Karpas-422 (cell line): ENCODE data around the gene PPP1R3F. TPM values are rescaled to one million over a fixed set of nuclear protein-coding genes. Genes with fewer than 3 reads are reported as not detected.
A peak's percentile ranks its signal among the peaks of the same experiment; 100 is the strongest.

Experiments
- DNase-seq: peaks from one replicate; pipeline ENCODE4 v3.0.0-alpha.2; 2015
- H2AFZ ChIP-seq: fragments of 200-600 bp; sonication (generic); 2 replicates; pipeline ENCODE4 v1.6.1; 2014; ENCODE audit warnings: antibody characterized with exemption, low read length, mixed read lengths
- H3K27ac ChIP-seq: fragments of 200-600 bp; sonication (generic); 2 replicates; pipeline ENCODE4 v1.5.1; 2014; ENCODE audit warnings: mild to moderate bottlenecking, low read length, moderate library complexity
- H3K27me3 ChIP-seq: fragments of 200-600 bp; sonication (generic); 2 replicates; pipeline ENCODE4 v1.6.1; 2014; ENCODE audit warnings: low read length, mixed read lengths
- H3K36me3 ChIP-seq: fragments of 200-600 bp; sonication (generic); 2 replicates; pipeline ENCODE4 v1.6.1; 2014; ENCODE audit warnings: low read length, mixed read lengths; ENCODE audit not compliant: insufficient read depth
- H3K4me1 ChIP-seq: fragments of 200-600 bp; sonication (generic); 2 replicates; pipeline ENCODE4 v1.6.1; 2014; ENCODE audit warnings: mild to moderate bottlenecking, low read length, mixed read lengths
- H3K4me2 ChIP-seq: fragments of 200-600 bp; sonication (generic); 2 replicates; pipeline ENCODE4 v1.6.1; 2014; ENCODE audit warnings: low read length, low read depth, mild to moderate bottlenecking; ENCODE audit not compliant: poor library complexity, severe bottlenecking
- H3K4me3 ChIP-seq: fragments of 200-600 bp; sonication (generic); 2 replicates; pipeline ENCODE4 v1.5.1; 2014; ENCODE audit warnings: mild to moderate bottlenecking, antibody characterized with exemption, low read length, mixed read lengths
- H3K79me2 ChIP-seq: fragments of 200-600 bp; sonication (generic); 2 replicates; pipeline ENCODE4 v1.6.1; 2014; ENCODE audit warnings: mild to moderate bottlenecking, low read length, mixed read lengths
- H3K9ac ChIP-seq: fragments of 200-600 bp; sonication (generic); 2 replicates; pipeline ENCODE4 v1.6.0; 2014; ENCODE audit warnings: low read length
- H3K9me2 ChIP-seq: fragments of 200-600 bp; sonication (generic), shearing (Covaris generic); replicated peaks from 2 replicates; pipeline ENCODE4 v1.6.0; 2014; ENCODE audit warnings: mild to moderate bottlenecking, low read length, moderate library complexity; ENCODE audit not compliant: insufficient read depth
- H3K9me3 ChIP-seq: fragments of 300-700, 200-600 bp; sonication (generic); 2 replicates; pipeline ENCODE4 v1.6.1; 2014; ENCODE audit warnings: low read length, mixed read lengths
- H4K20me1 ChIP-seq: fragments of 200-600 bp; sonication (generic); 2 replicates; pipeline ENCODE4 v1.6.1; 2014; ENCODE audit warnings: mild to moderate bottlenecking, antibody characterized with exemption, low read length, low read depth; ENCODE audit not compliant: insufficient read depth
- total RNA-seq: library from RNA; depleted of rRNA; stranded (reverse); fragments of >200 nt; shearing (Covaris generic); gene quantifications from 2 replicates; pipeline ENCODE4 v1.2.3, GENCODE V29; 2014; ENCODE audit warnings: low replicate concordance; rRNA removed

The PPP1R3F gene
- 0.19 and 1.0 TPM in 2 replicates for total RNA-seq

GRCh38 chrX:49269767-49270248 lies at the start of gene PPP1R3F:
TSS of gene PPP1R3F (plus strand) at chrX:49269793. CDS start at chrX:49269870, 77 bp downstream.
- Histone ChIP-seq H3K4me1 (peaks cover 22% of the 10 kb centered on the region), H3K4me2 (peak within 1 kb of the TSS; percentile 78), H3K79me2 (no peaks in the 10 kb centered on the region), H2AFZ (peak within 1 kb of the TSS; percentile 42; the same call in 1 of the 2 replicates), H3K9me3 (no peaks in the 10 kb centered on the region), H3K4me3 (peak within 1 kb of the TSS; percentile 72), H3K9ac (peak within 1 kb of the TSS; percentile 80), H3K27ac (peak within 1 kb of the TSS; percentile 62), H3K27me3 (no peaks in the 10 kb centered on the region), H3K36me3 (no peaks in the 10 kb centered on the region), H3K9me2 (no peaks in the 10 kb centered on the region), H4K20me1 (no peaks in the 10 kb centered on the region)
- no peak for DNase-seq

- H3K4me3 ChIP-seq, result no peak overlapping the region
- peaks cover 4% of the 10 kb centered on the region; the same call in 1 of the 2 replicates for H3K4me1 ChIP-seq
- H3K27me3 ChIP-seq, result no peaks in the 10 kb centered on the region
- no peaks in the 10 kb centered on the region for H3K36me3 ChIP-seq
- H3K4me2 ChIP-seq, result no peak overlapping the region
- no peaks in the 10 kb centered on the region for H4K20me1 ChIP-seq
- H3K79me2 ChIP-seq, result no peaks in the 10 kb centered on the region
- no peaks in the 10 kb centered on the region for H3K9me2 ChIP-seq
- H3K9ac ChIP-seq, result no peak overlapping the region
- no peak for DNase-seq
- H3K27ac ChIP-seq, result no peak overlapping the region
- H3K9me3 ChIP-seq, result no peaks in the 10 kb centered on the region
- H2AFZ ChIP-seq, result no peak overlapping the region
Observed at GRCh38 chrX:49220100-49220499, 49.5 kb upstream of the PPP1R3F start.

GRCh38 chrX:49221868-49222267 lies 47.7 kb upstream of the PPP1R3F start:
- no peaks in the 10 kb centered on the region for H4K20me1 ChIP-seq
- peak; percentile 68 for DNase-seq
- no peaks in the 10 kb centered on the region for H3K36me3 ChIP-seq
- H2AFZ ChIP-seq, result no peak overlapping the region
- H3K4me2 ChIP-seq, result no peak overlapping the region
- no peaks in the 10 kb centered on the region for H3K9me3 ChIP-seq
- H3K9ac ChIP-seq, result no peak overlapping the region
- no peaks in the 10 kb centered on the region for H3K9me2 ChIP-seq
- H3K79me2 ChIP-seq, result no peaks in the 10 kb centered on the region
- no peak overlapping the region for H3K4me3 ChIP-seq
- no peaks in the 10 kb centered on the region for H3K27me3 ChIP-seq
- H3K27ac ChIP-seq, result no peak overlapping the region
- peaks cover 4% of the 10 kb centered on the region; the same call in 1 of the 2 replicates for H3K4me1 ChIP-seq

- Histone ChIP-seq H3K79me2 (no peaks in the 10 kb centered on the region), H3K27ac (no peak overlapping the region), H2AFZ (no peak overlapping the region), H3K27me3 (no peaks in the 10 kb centered on the region), H3K4me1 (peaks cover 13% of the 10 kb centered on the region), H3K4me2 (no peak overlapping the region), H4K20me1 (no peaks in the 10 kb centered on the region), H3K4me3 (no peak overlapping the region), H3K36me3 (no peaks in the 10 kb centered on the region), H3K9me2 (no peaks in the 10 kb centered on the region), H3K9me3 (no peaks in the 10 kb centered on the region), H3K9ac (no peak overlapping the region)
- no peak for DNase-seq
Observed at GRCh38 chrX:49225858-49226257, 43.7 kb upstream of the PPP1R3F start.

- Histone ChIP-seq H2AFZ (no peak overlapping the region), H3K9me2 (no peaks in the 10 kb centered on the region), H3K4me2 (no peak overlapping the region)
Observed at GRCh38 chrX:49226946-49227345, 42.6 kb upstream of the PPP1R3F start.

GRCh38 chrX:49227726-49228125 lies 41.9 kb upstream of the PPP1R3F start:
- H3K4me3 ChIP-seq, result no peak overlapping the region
- H3K9me3 ChIP-seq, result no peaks in the 10 kb centered on the region
- DNase-seq, result no peak
- no peaks in the 10 kb centered on the region for H3K79me2 ChIP-seq
- H4K20me1 ChIP-seq, result no peaks in the 10 kb centered on the region
- no peaks in the 10 kb centered on the region for H3K9me2 ChIP-seq
- no peak overlapping the region for H3K4me2 ChIP-seq
- H2AFZ ChIP-seq, result no peak overlapping the region
- no peaks in the 10 kb centered on the region for H3K27me3 ChIP-seq
- H3K36me3 ChIP-seq, result no peaks in the 10 kb centered on the region
- H3K4me1 ChIP-seq, result peaks cover 10% of the 10 kb centered on the region
- H3K9ac ChIP-seq, result no peak overlapping the region
- H3K27ac ChIP-seq, result no peak overlapping the region

More at GRCh38 chrX:49226946-49227345, 42.6 kb upstream of the PPP1R3F start:
- Histone ChIP-seq H3K4me1 (peaks cover 13% of the 10 kb centered on the region), H3K27ac (no peak overlapping the region), H3K79me2 (no peaks in the 10 kb centered on the region), H3K4me3 (no peak overlapping the region), H3K9me3 (no peaks in the 10 kb centered on the region), H3K36me3 (no peaks in the 10 kb centered on the region), H3K9ac (no peak overlapping the region), H3K27me3 (no peaks in the 10 kb centered on the region), H4K20me1 (no peaks in the 10 kb centered on the region)
- no peak for DNase-seq

GRCh38 chrX:49228185-49228584 lies 41.4 kb upstream of the PPP1R3F start:
- Histone ChIP-seq H3K9ac (no peak overlapping the region), H3K36me3 (no peaks in the 10 kb centered on the region), H3K27me3 (no peaks in the 10 kb centered on the region), H2AFZ (no peak overlapping the region), H3K4me1 (peaks cover 10% of the 10 kb centered on the region), H3K79me2 (no peaks in the 10 kb centered on the region), H3K4me2 (no peak overlapping the region), H3K9me3 (no peaks in the 10 kb centered on the region), H3K9me2 (no peaks in the 10 kb centered on the region), H4K20me1 (no peaks in the 10 kb centered on the region), H3K27ac (no peak overlapping the region), H3K4me3 (no peak overlapping the region)
- no peak for DNase-seq

GRCh38 chrX:49230500-49231232 lies 38.9 kb upstream of the PPP1R3F start:
- H3K27ac ChIP-seq, result no peak overlapping the region
- DNase-seq, result peak; percentile 74
- peak overlapping the region; percentile 13; the same call in 1 of the 2 replicates for H3K9ac ChIP-seq
- no peaks in the 10 kb centered on the region for H3K36me3 ChIP-seq
- H3K9me3 ChIP-seq, result no peaks in the 10 kb centered on the region
- H2AFZ ChIP-seq, result peak overlapping the region; percentile 56; the same call in 1 of the 2 replicates
- no peaks in the 10 kb centered on the region for H4K20me1 ChIP-seq
- H3K27me3 ChIP-seq, result no peaks in the 10 kb centered on the region
- peak overlapping the region; percentile 44; the same call in 1 of the 2 replicates for H3K4me3 ChIP-seq
- H3K9me2 ChIP-seq, result no peaks in the 10 kb centered on the region
- H3K4me1 ChIP-seq, result peaks cover 10% of the 10 kb centered on the region
- 0 out of 2 replicates have a peak, but pooled peaks cover under 1% of the 10 kb centered on the region for H3K79me2 ChIP-seq
- peak overlapping the region; percentile 32 for H3K4me2 ChIP-seq
